K562 (cell line): ENCODE results near the gene ANKS1A. TPM values are rescaled to one million over a fixed set of nuclear protein-coding genes. Genes with fewer than 3 reads are reported as not detected.
A peak's percentile ranks its signal among the peaks of the same experiment; 100 is the strongest.

Source experiments
- ATAC-seq: fragments of 200-7000 bp; cut with Tn5 transposase; 3 replicates; pipeline ENCODE4 v1.9.1; 2020; ENCODE audit warnings: moderate library complexity
- BruUV-seq: library from RNA; stranded (reverse); fragments of 400-500 nt; replicated peaks from 2 replicates; lab custom pipeline; 2021; lab: Mats Ljungman, UMichigan
- CTCF ChIA-PET: fragments of 300-600 bp; formaldehyde crosslinking; extraction: SDS; loops from one replicate; lab custom pipeline; 2021; ENCODE audit warnings: low intra/inter-chr PET ratio; lab: Yijun Ruan, JAX
- POLR2A ChIA-PET: fragments of 300-600, 350-650 bp; sonication (Branson Sonifier 250); formaldehyde crosslinking; extraction: SDS; loops from one replicate; lab custom pipeline; 2021; ENCODE audit warnings: antibody characterized with exemption, inconsistent platforms; lab: Yijun Ruan, JAX
- DNase-seq, 4 experiments: peaks; one replicate each; pipeline versions ENCODE4 v3.0.0 to v3.0.0-alpha.2; 2011 to 2018; ENCODE audit warnings: low spot score in 3 of 4, mixed read lengths in 3 of 4; ENCODE audit errors: extremely low read depth in 1 of 4
- FAIRE-seq: peaks from 2 replicates; lab custom pipeline; 2011; peaks lifted over from hg19 to GRCh38; lab: Jason Lieb, UNC
- H2AFZ ChIP-seq: 2 replicates; pipeline ENCODE4 v1.6.0; 2011; ENCODE audit warnings: low read depth, low read length, control low read depth, inconsistent platforms
- H3K27ac ChIP-seq: fragments of 200-600 bp; 3 replicates; pipeline ENCODE4 v1.8.0; 2011; ENCODE audit warnings: low read depth, mild to moderate bottlenecking, control low read depth, inconsistent platforms, low read length, moderate library complexity, mixed read lengths; ENCODE audit errors: extremely low read depth
- H3K27me3 ChIP-seq, 2 experiments: fragments of 300-600 bp in 1 of 2; 2 replicates in 1 of 2; 3 replicates in 1 of 2; pipeline versions ENCODE4 v1.6.0 to v1.8.0; 2011; ENCODE audit warnings: inconsistent platforms in 2 of 2, low read length in 2 of 2, mild to moderate bottlenecking in 1 of 2, mixed read lengths in 1 of 2, moderate library complexity in 1 of 2; ENCODE audit not compliant: control insufficient read depth in 2 of 2, insufficient read depth in 2 of 2
- H3K36me3 ChIP-seq: fragments of 300-600 bp; 3 replicates; pipeline ENCODE4 v1.8.0; 2011; ENCODE audit warnings: mild to moderate bottlenecking, low read length, inconsistent platforms; ENCODE audit not compliant: control insufficient read depth, insufficient read depth
- H3K4me1 ChIP-seq, 2 experiments: fragments of 200-600 bp in 1 of 2; replicated peaks in 1 of 2; 2 replicates in 1 of 2; 3 replicates in 1 of 2; pipeline versions ENCODE4 v1.5.1 to v1.8.0; 2011; ENCODE audit warnings: inconsistent platforms in 2 of 2, low read length in 2 of 2, mild to moderate bottlenecking in 1 of 2, mixed read lengths in 1 of 2, moderate library complexity in 1 of 2; ENCODE audit not compliant: control insufficient read depth in 2 of 2, insufficient read depth in 2 of 2
- H3K4me2 ChIP-seq: 2 replicates; pipeline ENCODE4 v1.6.1; 2011; ENCODE audit warnings: low read length, control low read depth, inconsistent platforms, mixed read lengths; ENCODE audit not compliant: insufficient read depth
- H3K4me3 ChIP-seq: fragments of 200-600 bp; sonication (generic), shearing (Covaris generic); 2 replicates; pipeline ENCODE4 v1.5.1; 2016; ENCODE audit warnings: control low read depth, inconsistent platforms
- H3K79me2 ChIP-seq: fragments of 200-600 bp; 3 replicates; pipeline ENCODE4 v1.8.0; 2011; ENCODE audit warnings: low read length, inconsistent platforms; ENCODE audit not compliant: control insufficient read depth, insufficient read depth
- H3K9ac ChIP-seq, 2 experiments: 2 replicates each; pipeline versions ENCODE4 v1.6.0 to v1.6.1; 2011; ENCODE audit warnings: low read depth in 2 of 2, low read length in 2 of 2, control low read depth in 1 of 2, inconsistent platforms in 1 of 2, mild to moderate bottlenecking in 1 of 2, mixed read lengths in 1 of 2; ENCODE audit not compliant: insufficient read depth in 1 of 2
- H3K9me1 ChIP-seq: one replicate; pipeline ENCODE4 v1.6.0; 2011; ENCODE audit warnings: inconsistent platforms, mild to moderate bottlenecking, low read length, moderate library complexity; ENCODE audit not compliant: control insufficient read depth, insufficient read depth
- H3K9me3 ChIP-seq: replicated peaks from 2 replicates; pipeline ENCODE4 v1.5.1; 2011; ENCODE audit warnings: low read depth, low read length, inconsistent platforms; ENCODE audit not compliant: control insufficient read depth, insufficient read depth
- H4K20me1 ChIP-seq: replicated peaks from 2 replicates; pipeline ENCODE4 v1.6.1; 2011; ENCODE audit warnings: low read length, inconsistent platforms, mixed read lengths; ENCODE audit not compliant: control insufficient read depth, insufficient read depth
- ARNT ChIP-seq, 2 experiments: fragments of 450-650 bp; IDR thresholded peaks; 2 replicates each; pipeline ENCODE4 v1.6.1; 2016; ENCODE audit warnings: mild to moderate bottlenecking in 1 of 2
- CCAR2 ChIP-seq: fragments of 200-400 bp; formaldehyde crosslinking; IDR thresholded peaks from 2 replicates; pipeline ENCODE4 v1.6.1; 2017; ENCODE audit warnings: mild to moderate bottlenecking, low read depth, low read length
- ZNF121 ChIP-seq: sonication (generic); formaldehyde crosslinking; conservative IDR thresholded peaks from 2 replicates; pipeline ENCODE4 v1.8.0; 2022; ENCODE audit warnings: missing genetic modification reagents
- WGBS: fragments of 100-300 bp; shearing (Covaris generic); methylation state at CpG from one replicate; pipeline ENCODE4 v1.1.6; 2016; ENCODE audit warnings: low coverage, mixed read lengths; ENCODE audit not compliant: insufficient coverage; ENCODE audit errors: missing lambda C conversion rate; 5-methylcytosine and 5-hydroxymethylcytosine counted together
- in situ Hi-C: fragments of 300-500 bp; cut with MboI; formaldehyde crosslinking; loops from 4 replicates; pipeline ENCODE4 v1.15.0; 2018; ENCODE audit warnings: inconsistent platforms, mixed read lengths
- intact Hi-C: fragments of 100-400 bp; cut with micrococcal nuclease; formaldehyde crosslinking; loops from 2 replicates; pipeline ENCODE4 v1.14.2; 2022
- polyA plus RNA-seq, 8 experiments: library from polyadenylated mRNA; depleted of rRNA in 4 of 8; stranded (reverse) in 5 of 8; unstranded in 3 of 8; fragments of >200 nt; fragmentation: Nextera tagmentation in 2 of 8; fragmentation: Illumina TruSeq in 1 of 8; extraction: Ambion mirVana in 2 of 8; extraction: Trizol in 1 of 8; gene quantifications; 2 replicates each; pipeline versions ENCODE4 v1.2.1 to v1.2.3, GENCODE V29; 2011 to 2014; ENCODE audit warnings: inconsistent platforms in 1 of 8, missing spikeins in 1 of 8
- total RNA-seq, 7 experiments: library from RNA; depleted of rRNA in 6 of 7; stranded (reverse); fragments of >200 nt in 6 of 7; fragmentation: Illumina TruSeq in 2 of 7; extraction: Trizol in 2 of 7; gene quantifications; 2 replicates each; pipeline versions ENCODE4 v1.2.1 to v1.2.3, GENCODE V29; 2011 to 2021; ENCODE audit warnings: low replicate concordance in 1 of 7

Gene ANKS1A
- total and polyA plus RNA-seq, 9 of the 15 experiments (the other 6 are each of a cell fraction or from before 2014, with no cell fraction given) = 1.1 to 13.8 (median 5.3) TPM

GRCh38 chr6:34900321-34901031, 11.4 kb downstream of the ANKS1A start:
- H3K9me1 ChIP-seq = no peaks in the 10 kb centered on the region
- no peaks in the 10 kb centered on the region for H3K4me1 ChIP-seq
- ATAC-seq = no peak
- FAIRE-seq = no peak
- no TSS peak for BruUV-seq
- TF ChIP-seq ZNF121 (peak; percentile 70), CCAR2 (no peak)
- ChIA-PET CTCF (interaction anchor here (0.6 kb wide), 1 partner anchor 531 kb away, joined by 3 read pairs; no protein-coding TSS in a partner anchor), POLR2A (interaction anchor here (0.6 to 6.7 kb wide), 4 partner anchors 10 to 271 kb away, joined by 3 to 51 read pairs (median 4); partner anchors contain the start of genes ANKS1A and TAF11)
- DNase-seq = no peak
- H3K4me3 ChIP-seq = no peak overlapping the region
- no peak overlapping the region for H3K4me2 ChIP-seq
- intact Hi-C loops = no loop called here
- 73% methylated on average over 4 of the region's 4 CpGs for WGBS
- in situ Hi-C loops = no loop called here
- no peak overlapping the region for H3K9ac ChIP-seq
- H3K27me3 ChIP-seq = no peaks in the 10 kb centered on the region
- H2AFZ ChIP-seq = no peak overlapping the region
- H3K27ac ChIP-seq = no peak overlapping the region
- 0 out of 2 replicates have a peak, but pooled peaks cover 4% of the 10 kb centered on the region for H4K20me1 ChIP-seq
- H3K9me3 ChIP-seq = no peaks in the 10 kb centered on the region
- peaks cover 3% of the 10 kb centered on the region; the same call in 1 of the 3 replicates for H3K36me3 ChIP-seq
- H3K79me2 ChIP-seq = 0 out of 3 replicates have a peak, but pooled peaks cover 4% of the 10 kb centered on the region

GRCh38 chr6:34901930-34902329, 12.9 kb downstream of the ANKS1A start:
- BruUV-seq = no TSS peak
- Histone ChIP-seq H3K4me1 (no peaks in the 10 kb centered on the region), H4K20me1 (0 out of 2 replicates have a peak, but pooled peaks cover 4% of the 10 kb centered on the region), H2AFZ (no peak overlapping the region), H3K27ac (no peak overlapping the region), H3K9ac (no peak overlapping the region), H3K79me2 (0 out of 3 replicates have a peak, but pooled peaks cover 4% of the 10 kb centered on the region), H3K9me3 (no peaks in the 10 kb centered on the region), H3K36me3 (peaks cover 3% of the 10 kb centered on the region; the same call in 1 of the 3 replicates), H3K9me1 (no peaks in the 10 kb centered on the region), H3K27me3 (no peaks in the 10 kb centered on the region), H3K4me2 (no peak overlapping the region), H3K4me3 (no peak overlapping the region)
- no peak for TF ChIP-seq ARNT (IDR thresholded peaks at IDR 0.05)
- in situ Hi-C loops (no loop called here), intact Hi-C loops (no loop called here)
- FAIRE-seq (no peak), DNase-seq (no peak), ATAC-seq (no peak)
- 72% methylated on average over 3 of the region's 5 CpGs for WGBS
- ChIA-PET POLR2A (interaction anchor here (0.6 to 6.7 kb wide), 3 partner anchors 11 to 432 kb away, joined by 4 to 51 read pairs (median 4); partner anchors contain the start of genes ANKS1A and TAF11), CTCF (no interaction called here)
